SU-DHL-6 (cell line): ENCODE data around the gene THAP11.

ENCODE experiments used
- EZH2phosphoT487 ChIP-seq: fragments of 200-600 bp; sonication (generic), shearing (Covaris generic); conservative IDR thresholded peaks from 2 replicates; pipeline ENCODE4 v1.6.1; 2018; ENCODE audit warnings: mild to moderate bottlenecking, antibody characterized with exemption, low read length, moderate library complexity, mixed read lengths
- TF ChIP-seq, protein P1 (sequence below): fragments of 200-600 bp; sonication (generic); IDR thresholded peaks from one replicate; pipeline ENCODE4 v1.5.1; 2017; ENCODE audit warnings: antibody characterized with exemption, mild to moderate bottlenecking, low read length, moderate library complexity; ENCODE audit not compliant: insufficient read depth, poor library complexity, severe bottlenecking

DNA sequence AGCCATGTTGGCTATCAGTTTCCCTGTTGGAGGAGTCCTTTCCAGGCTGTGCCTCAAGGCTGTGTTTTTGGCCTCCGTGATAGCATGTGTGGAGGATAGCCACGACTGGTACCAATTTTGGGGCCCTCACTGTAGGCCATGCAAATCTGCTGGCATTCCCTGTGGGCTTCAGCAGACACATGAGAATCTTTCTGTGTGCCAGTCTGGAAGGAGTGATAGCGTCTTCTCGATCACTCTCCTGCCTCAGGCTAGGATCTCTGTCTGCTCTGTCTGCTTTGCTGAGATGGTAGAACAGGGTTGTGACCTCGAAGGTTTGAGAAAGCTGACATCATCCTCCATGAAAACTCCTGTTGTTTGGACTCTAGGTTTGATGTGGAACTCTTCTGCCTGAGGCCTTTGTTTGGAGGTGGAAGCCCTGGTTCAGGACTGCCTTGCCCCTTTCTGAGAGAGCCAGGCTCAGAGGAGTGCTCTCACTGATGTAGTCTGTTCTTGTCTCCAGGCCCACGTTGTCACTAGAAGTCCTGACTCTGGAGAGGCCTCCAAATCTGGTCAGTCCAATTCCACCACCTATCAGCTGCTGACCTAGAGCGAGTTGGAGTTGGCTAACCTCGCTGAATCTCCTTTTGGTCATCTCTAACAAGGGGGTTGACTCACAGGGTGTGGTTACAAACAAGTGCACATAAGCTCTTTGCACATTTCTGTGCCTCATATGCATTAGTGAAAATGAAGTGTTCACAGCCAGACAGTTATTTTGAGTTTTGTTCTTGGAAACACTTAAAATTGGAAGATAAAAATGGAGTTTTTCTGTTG is 18.7 kb downstream of the THAP11 start:
- TF ChIP-seq, protein P1, sequence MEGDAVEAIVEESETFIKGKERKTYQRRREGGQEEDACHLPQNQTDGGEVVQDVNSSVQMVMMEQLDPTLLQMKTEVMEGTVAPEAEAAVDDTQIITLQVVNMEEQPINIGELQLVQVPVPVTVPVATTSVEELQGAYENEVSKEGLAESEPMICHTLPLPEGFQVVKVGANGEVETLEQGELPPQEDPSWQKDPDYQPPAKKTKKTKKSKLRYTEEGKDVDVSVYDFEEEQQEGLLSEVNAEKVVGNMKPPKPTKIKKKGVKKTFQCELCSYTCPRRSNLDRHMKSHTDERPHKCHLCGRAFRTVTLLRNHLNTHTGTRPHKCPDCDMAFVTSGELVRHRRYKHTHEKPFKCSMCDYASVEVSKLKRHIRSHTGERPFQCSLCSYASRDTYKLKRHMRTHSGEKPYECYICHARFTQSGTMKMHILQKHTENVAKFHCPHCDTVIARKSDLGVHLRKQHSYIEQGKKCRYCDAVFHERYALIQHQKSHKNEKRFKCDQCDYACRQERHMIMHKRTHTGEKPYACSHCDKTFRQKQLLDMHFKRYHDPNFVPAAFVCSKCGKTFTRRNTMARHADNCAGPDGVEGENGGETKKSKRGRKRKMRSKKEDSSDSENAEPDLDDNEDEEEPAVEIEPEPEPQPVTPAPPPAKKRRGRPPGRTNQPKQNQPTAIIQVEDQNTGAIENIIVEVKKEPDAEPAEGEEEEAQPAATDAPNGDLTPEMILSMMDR = no peak
- no peak for TF ChIP-seq EZH2phosphoT487
